Astrocyte of the spinal cord (primary cell): Measurements from ENCODE around the gene PLA2G7.
"Not testable (repeated sequence)": the region's sequence is repeated elsewhere in the genome, so short reads cannot be mapped to it uniquely, and the experiment has no call there.

Source experiments
- DNase-seq: peaks from one replicate; pipeline ENCODE4 v3.0.0; 2011; ENCODE audit warnings: low read depth, low spot score
- H3K4me3 ChIP-seq: 2 replicates; pipeline ENCODE4 v1.5.1; 2011; ENCODE audit warnings: low read depth, mild to moderate bottlenecking, low read length, moderate library complexity
- in situ Hi-C: cut with HindIII; loops from 2 replicates; pipeline ENCODE4 v1.10.0; 2017; ENCODE audit warnings: low sequenced_read_pairs
- TF ChIP-seq, protein P1 (sequence below): IDR thresholded peaks from 2 replicates; pipeline ENCODE4 v1.5.1; 2012; ENCODE audit warnings: low read depth, mild to moderate bottlenecking, low read length, inconsistent platforms

The PLA2G7 gene

DNA sequence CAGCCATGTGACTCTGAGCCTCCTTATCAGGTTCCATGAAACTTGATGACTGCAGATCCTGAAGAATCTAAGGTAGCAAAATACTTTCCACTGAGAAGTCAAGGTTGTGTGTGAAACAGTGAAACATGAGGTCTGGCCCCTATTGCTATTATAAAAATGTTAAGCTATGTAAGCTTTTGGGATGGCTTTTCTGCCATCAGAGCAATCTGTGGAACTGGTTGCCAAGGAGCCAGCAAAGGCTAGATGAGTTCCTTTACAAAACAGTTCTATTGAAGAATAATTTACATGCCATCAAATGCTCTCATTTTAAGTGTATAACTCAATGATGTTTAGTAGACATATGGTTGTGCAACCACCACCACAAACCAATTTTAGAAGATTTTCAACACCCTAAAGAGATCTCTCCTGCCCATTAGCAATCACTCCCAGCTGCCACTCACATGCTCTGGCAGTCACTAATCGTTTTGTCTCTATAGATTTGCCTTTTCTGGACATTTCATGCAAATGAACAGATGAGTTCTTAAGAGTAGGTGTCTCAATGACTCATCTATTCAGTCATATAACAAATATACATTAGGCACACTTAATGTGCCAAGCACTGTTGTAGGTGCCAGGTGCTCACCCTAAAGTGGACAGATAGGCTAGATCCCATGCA is 38.2 kb upstream of the PLA2G7 start:
- no peak for DNase-seq
- no peak overlapping the region for H3K4me3 ChIP-seq
- TF ChIP-seq, protein P1, sequence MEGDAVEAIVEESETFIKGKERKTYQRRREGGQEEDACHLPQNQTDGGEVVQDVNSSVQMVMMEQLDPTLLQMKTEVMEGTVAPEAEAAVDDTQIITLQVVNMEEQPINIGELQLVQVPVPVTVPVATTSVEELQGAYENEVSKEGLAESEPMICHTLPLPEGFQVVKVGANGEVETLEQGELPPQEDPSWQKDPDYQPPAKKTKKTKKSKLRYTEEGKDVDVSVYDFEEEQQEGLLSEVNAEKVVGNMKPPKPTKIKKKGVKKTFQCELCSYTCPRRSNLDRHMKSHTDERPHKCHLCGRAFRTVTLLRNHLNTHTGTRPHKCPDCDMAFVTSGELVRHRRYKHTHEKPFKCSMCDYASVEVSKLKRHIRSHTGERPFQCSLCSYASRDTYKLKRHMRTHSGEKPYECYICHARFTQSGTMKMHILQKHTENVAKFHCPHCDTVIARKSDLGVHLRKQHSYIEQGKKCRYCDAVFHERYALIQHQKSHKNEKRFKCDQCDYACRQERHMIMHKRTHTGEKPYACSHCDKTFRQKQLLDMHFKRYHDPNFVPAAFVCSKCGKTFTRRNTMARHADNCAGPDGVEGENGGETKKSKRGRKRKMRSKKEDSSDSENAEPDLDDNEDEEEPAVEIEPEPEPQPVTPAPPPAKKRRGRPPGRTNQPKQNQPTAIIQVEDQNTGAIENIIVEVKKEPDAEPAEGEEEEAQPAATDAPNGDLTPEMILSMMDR: no peak
- in situ Hi-C loops: no loop called here

DNA sequence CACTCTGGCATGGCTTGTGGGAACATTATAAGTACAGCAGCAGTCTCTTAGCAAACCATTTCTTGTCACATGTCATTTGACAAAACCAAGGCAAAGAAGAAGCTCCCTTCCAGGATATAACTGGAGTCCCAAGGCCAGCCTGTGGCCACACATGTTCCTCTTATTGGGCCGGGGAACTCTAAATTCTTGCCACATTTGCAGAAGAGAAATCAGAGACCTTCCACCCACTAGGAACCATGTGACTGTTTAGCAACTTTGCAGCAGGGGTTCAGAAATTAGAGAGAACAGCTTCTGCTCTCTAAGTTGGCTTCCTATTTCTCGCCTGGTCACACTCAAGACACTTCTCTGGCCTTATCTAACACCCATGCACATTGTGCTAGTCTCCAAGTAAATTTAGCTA is 37.6 kb upstream of the PLA2G7 start:
- TF ChIP-seq, protein P1: no peak
- no peak overlapping the region for H3K4me3 ChIP-seq
- DNase-seq: no peak
- in situ Hi-C loops: no loop called here

DNA sequence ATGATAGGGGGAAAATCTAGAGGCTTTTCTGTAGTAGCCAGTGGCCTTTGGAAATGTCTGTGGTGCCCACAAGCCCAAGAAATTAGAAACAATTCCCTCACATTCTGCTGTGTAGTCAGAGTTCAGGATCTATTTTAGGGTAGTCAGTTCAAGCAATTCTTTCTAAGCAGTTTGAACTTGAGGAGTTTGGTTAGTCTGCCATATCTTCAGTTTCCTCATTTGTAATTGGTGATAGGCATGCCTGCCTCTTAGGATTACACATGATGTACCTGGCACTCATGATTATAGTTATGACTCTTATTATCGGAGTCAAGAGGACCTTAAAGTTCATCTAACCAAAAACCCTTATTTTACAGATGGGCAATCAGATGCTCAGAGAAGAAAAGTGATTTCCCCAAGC is 36.8 kb upstream of the PLA2G7 start:
- in situ Hi-C loops: no loop called here

DNA sequence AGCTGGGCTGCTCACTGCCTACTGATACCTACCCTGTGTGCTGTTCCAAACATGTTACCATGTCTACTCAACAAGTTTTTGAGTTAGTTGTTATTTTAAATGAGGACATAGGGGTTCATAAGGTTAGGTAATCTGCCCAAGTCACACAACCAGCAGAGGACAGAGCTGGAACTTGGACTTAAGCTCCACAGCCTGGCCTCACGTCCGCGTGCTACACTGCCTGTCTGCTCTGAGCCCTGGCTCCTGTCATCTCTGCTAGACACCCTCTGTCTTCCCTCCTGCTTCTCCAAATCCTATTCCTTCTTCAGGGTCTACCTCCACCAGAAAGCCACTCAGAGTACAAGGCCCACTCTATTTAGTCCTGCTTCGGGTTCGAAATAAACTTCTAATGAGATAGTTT is 29.8 kb upstream of the PLA2G7 start:
- DNase-seq: no peak
- in situ Hi-C loops: no loop called here
- H3K4me3 ChIP-seq: no peak overlapping the region
- TF ChIP-seq, protein P1: no peak

More for the DNA sequence above, 36.8 kb upstream of the PLA2G7 start:
- TF ChIP-seq, protein P1: no peak
- H3K4me3 ChIP-seq: no peak overlapping the region
- DNase-seq: no peak

DNA sequence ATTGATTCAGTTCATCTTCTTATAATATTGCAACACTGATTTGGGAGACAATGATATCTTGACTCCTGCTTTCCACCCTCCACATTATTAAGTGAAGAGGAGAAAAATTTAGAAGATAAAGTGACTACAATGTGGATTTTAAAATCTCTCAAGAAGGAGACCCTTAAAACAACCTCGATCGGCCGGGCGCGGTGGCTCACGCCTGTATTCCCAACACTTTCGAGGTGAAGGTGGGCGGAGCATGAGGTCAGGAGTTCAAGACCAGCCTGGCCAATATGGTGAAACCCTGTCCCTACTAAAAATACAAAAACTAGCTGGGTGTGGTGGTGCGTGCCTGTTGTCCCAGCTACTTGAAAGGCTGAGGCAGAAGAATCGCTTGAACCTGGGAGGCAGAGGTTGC is 29.1 kb upstream of the PLA2G7 start:
- in situ Hi-C loops, H3K4me3 ChIP-seq, DNase-seq: not testable (repeated sequence)

DNA sequence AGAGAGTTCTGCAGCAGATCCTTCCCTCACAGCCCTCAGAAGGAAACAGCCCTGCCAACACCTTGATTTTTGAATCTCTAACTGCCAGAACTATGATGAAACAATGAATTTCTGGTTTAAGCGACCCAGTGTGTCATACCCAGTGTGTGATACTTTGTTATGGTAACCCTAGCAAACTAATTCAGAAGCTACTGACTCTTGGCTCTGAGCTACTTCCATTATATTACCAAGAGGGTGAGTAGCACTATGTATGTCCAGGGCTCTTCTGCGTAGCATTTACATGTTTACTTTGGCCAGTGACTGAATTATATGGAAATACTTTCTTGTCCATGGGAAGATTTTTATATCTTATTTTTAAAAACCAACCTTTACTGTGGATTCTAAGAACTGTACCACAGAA is 28.3 kb upstream of the PLA2G7 start:
- DNase-seq: no peak
- H3K4me3 ChIP-seq: no peak overlapping the region
- TF ChIP-seq, protein P1: no peak
- in situ Hi-C loops: no loop called here

DNA sequence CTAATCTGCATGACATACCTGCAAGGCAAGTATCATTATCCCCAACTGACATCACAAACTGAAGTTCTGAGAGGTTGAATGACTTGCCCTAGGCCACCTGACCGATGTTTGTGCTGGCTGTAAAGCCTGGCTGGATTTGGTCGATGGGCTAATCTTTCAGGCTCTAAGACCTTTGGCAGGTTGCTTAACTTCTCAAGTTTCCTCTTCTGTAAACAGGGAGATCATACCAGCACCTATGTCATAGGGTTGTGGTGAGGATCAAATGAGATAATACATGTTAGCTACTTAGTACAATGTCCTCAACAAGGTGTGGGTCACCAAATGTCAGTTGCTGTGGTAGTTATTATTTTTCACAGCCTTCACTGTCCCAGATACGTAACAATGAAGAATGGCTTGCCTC is 25.8 kb upstream of the PLA2G7 start:
- TF ChIP-seq, protein P1: no peak
- DNase-seq: no peak
- no peak overlapping the region for H3K4me3 ChIP-seq
- in situ Hi-C loops: no loop called here
